Measurements from ENCODE around the gene MAD2L2.
"Not testable (repeated sequence)": the region's sequence is repeated elsewhere in the genome, so short reads cannot be mapped to it uniquely, and the experiment has no call there.

Gene MAD2L2

DNA sequence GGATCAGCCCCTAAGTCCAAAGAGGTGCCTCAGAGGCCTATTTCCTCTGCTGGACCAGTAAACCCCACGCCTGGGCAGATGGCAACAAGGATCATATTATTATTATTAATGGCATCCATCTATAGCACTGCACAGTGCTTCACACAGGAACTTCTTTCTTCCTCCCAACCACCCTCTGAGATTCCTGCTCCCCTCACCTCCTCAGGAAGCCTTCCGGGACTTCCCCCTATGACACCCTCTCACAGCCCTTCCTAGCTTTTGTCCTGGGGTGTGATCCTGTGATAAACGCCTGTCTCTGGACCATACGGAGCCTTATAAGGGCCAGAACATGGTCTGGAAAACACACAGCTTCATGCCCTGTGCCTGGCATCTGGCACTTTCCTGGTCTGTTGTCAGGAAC, 29.9 kb downstream of the MAD2L2 start:
- DNase-seq, result no peak

DNA sequence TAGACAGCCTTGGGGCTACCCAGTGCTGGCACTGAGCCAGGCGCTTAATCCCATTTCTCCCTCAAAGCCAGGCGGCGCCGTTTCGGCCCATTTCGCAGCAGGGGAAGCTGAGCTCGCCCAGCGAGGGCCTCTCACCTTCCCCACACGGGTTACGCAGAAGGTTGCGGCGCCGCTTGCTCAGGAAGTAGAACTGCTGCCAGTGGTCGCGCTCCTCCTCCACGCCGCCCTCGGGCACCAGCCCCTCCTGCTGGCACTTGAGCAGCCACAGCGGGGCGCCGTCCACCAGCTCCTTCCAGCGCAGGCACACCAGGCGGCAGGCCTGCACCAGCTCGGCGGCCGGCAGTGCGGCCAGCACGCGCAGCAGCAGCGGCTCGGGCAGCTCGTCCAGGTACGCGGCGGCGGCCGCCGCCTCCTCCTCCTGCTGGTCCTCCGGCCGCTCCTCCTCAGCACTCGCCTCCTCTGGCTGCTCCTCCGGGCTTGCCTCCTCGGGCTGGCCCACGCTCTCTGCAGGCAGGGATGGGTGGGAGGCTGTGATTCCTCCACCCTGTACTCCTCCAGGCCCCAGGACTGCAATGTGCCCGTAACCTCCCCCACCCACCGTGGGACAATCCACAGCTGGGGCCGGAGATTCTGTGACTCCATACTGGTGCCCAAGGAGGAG, 30.5 kb downstream of the MAD2L2 start:
- no peak for DNase-seq

DNA sequence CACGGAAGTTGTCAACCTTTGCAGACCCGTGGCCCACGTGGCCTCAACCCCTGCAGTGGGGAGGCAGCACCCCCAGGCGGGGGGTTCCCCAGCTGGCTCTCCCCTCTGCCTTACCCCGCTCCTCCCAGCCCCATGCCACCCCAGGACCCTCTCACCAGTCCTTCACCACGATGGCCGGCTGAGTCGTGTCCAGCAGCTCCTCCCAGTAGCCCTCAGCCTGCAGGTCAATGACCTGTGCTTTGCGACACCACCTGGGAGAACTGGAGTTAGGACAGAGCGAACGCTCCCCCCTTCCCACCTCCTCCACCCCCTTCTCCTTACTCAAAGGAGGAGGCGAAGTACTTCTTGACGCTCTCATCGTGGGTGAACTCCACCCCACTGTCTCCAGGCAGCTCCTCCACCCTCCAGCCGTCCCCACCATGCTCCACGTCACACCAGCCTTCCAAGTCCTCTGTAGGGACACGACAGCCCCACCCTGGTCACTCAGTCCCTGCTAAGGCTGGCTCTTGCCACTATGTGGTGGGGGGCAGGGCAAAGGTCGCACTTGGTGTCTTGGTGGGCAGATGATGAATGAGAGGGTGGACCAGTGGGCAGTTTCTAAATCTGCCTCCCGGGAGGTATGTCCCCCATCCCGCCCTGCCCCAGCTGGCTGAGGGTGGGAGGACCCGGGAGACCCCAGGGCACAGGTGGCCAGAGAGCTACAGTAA, 31.2 kb downstream of the MAD2L2 start:
- no peak for DNase-seq

DNA sequence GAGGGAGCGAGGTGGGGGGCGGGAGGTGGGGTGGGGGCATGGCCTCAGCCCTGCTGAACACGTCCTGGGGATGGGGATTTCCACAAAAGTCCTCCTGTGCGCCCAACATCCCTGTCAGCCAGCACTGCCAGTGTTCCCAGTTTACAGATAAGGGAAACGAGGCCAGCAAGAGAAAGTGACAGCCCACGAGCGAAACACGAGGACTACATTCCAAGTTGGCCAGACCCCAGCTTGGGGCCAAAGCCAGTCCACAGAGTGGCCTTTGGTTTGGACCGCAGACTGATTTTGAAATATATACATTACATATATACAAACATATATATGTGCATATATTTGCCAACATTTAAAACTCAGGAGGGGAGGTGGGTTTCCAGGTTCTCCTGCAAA, 31.7 kb downstream of the MAD2L2 start:
- DNase-seq, result no peak

DNA sequence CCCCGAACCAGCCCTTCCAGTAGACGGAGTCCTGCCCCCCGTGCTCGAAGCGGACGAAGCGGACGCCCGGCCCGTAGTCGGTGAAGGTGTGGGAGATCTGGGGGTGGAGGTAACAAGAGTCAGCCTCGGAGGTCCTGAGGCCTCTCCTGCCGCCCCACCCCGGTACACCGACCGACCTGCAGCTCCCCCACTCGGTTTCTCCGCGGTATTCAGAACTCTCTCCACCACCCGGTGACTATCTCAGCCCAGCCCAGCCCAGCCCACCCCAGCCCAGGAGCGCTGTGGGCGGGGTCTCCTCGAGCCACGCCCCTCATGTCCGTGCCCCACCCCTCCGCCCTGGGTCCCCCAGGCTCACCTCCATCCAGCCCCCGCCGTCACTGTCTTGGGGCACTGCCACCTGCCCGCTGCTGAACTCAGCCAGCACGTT, 32.2 kb downstream of the MAD2L2 start:
- DNase-seq, result no peak

DNA sequence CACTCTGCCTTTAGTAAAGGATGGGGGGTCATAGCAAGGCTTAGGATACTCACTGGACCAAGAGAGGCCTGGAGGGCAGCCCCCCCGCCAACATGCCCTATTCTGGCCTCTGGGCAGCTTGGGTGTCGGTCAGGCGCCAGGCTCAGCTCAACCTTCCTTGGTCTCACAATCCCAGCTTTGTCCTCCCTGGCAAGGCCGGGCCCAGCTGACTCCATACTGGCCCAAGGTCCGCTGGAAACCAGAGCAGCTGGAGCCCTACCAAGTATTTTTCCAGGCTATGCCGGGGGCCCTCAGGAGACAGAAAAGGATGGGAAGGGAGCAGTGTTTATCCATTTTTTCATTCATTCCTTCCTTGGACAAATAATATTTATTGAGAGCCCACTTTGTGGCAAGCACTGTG, 32.9 kb downstream of the MAD2L2 start:
- DNase-seq, result no peak

DNA sequence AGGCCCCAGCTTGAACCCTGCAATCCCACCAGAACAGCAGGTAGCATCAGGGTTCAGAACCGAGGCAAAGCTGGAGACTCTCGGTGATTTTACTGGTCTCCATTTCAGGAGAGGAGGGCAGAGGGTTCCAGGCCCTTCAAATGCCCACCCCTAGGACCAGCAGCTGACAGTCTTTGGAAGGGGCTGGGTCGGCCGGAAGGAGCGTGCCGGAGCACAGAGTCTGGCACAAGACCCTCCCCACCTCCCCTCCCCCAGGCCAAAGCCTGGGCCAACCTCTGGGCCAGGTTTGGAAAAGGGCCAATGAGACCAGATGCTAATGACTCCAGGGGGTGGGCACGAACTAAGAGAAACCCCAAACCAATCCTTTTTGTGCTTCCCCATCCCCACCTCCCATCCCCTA, 33.6 kb downstream of the MAD2L2 start:
- no peak for DNase-seq

DNA sequence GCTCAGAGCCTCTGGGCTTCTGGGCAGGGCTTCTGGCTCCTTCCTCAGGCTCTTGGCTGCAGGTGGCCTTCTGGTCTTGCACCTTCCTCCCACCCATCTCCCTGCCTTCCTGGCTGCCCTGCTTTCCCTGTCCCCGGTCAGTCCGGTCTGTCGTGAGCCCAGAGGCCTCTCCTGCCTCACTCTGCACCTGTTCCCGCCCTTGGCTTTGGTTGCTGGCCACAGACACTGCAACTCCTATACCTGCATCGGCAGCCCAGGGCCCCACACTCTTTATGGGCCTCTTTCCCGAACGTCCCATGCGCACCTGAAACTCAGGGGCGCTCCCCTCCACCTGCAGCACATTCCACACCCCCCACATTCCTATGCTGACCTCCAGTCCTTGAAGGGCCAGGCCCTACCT, 34.6 kb downstream of the MAD2L2 start:
- no peak for DNase-seq

DNA sequence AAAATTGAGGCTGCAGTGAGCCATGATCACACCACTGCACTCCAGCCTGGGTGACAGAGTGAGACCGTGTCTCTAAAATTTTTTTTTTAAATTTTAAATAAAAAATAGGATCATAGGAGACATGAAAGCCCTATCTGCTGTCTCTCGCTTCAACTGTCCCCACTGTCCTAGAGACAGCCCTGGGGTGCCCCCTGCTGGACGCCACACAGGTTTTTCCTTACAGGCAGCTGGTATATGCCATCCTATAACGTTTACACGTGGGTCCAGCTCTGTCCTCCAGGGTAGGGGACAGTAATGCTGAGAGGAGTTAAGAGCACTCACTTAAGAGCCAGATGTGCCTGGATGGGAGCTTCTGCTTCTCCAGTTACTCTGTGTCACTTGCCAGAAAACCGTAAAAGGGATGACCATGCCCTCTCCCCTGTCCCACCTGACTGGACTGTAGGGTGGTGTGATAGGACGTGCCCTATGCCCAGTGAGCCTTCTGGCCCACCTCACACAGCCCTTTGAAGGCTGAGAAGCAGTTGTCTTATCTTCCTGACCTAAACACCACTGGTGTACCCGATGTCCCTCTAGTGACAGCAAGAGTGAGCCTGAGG, 35.2 kb downstream of the MAD2L2 start:
- no peak for DNase-seq

DNA sequence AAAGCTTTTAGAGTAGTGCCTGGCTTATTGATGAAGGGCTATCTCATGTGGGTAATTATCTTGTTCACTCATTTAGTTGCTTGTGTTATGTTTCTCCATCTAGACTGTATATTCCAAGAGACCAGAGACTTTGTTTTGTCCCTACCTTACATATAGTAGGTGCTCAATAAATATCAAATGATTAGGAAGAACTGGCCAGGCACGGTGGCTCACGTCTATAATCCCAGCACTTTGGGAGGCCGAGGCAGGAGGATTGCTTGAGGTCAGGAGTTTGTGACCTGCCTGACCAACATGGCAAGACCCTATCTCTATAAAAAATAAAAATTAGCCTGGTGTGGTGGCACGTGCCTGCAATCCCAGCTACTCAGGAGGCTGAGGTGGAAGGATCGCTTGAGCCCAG, 35.7 kb downstream of the MAD2L2 start:
- no peak for DNase-seq

DNA sequence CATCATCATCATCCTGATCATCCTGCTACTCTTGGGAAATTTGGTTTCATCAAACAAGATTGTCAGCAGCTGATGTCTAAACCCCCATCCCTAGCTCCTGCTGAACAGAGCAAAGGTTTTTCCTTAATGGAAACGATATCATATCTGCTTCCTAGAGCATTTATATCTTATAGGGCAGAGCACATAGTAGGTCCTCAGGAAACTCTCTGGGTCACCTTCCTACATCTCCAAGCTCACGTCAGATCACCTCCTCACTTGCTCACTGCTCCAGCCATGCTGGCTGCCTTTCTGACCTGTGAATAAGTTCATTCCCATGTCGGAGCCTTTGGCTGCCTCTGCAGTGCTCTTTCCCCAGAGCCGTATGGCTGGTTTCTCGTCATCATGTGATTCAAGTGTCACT, 37.2 kb downstream of the MAD2L2 start:
- DNase-seq, result no peak

DNA sequence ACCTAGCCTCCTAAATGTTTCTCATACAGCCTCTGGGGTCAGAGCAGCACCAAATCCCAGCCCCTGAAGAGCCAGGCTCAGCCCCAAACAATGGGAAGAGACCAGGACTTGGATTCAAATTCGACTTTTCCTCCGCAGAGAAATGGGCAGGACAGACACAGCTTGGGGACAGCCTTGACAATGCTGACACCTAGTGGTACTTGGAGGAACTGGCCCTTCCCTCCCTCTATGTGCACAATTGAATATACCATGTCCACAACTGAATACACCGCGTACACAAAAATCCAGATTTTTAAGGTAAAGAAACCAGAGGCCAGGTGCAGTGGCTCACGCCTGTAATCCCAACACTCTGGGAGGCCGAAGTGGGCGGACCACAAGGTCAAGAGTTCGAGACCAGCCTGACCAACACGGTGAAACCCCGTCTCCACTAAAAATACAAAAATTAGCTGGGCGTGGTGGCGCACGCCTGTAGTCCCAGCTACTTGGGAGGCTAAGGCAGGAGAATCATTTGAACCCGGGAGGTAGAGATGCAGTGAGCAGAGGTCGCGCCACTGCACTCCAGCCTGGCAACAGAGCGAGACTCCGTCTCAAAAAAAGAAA, 38.4 kb downstream of the MAD2L2 start:
- not testable (repeated sequence) for DNase-seq

DNA sequence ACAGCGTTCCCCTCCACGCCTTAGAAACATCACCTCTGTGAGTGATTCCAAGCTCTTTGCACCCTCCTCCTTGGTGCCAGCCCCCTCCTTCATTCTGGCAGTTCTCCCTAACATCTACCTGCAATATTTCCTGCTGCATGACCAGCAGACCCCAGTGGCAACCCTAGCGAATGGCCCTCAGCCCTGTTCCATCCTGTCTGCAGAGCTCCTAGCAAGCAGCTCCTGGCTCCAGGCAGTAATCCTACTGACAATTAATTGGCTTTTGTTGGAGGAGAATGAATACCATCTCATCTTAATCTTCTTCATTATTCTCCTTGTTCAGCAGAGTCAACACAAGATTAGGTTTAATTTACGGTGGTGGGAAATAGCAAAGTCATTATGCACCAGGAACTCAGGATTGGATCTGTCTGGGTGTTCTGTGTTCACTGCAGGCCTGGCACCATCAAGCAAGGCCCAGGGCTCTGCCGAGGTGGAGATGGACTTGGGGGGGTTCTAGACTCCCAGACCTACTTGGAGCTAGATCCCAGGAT, 39.1 kb downstream of the MAD2L2 start:
- no peak for DNase-seq

DNA sequence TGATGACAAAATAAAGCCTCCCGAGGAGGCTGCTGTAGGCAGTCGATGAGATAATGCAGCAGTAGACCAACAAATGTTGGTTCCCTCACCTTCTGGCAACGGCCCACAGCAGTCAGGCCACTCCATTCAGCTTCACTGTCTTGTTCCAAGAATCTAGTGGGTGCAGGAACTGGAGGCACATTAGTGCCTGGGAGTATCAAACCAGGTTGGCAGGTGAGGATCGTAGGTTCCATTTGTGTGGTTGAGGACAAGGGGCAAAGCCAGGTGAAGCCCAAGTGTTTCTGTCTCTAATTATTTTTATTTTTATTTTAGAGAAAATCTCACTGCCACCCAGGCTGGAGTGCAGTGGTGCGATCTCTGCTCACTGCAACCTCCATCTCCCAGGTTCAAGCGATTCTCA, 40.0 kb downstream of the MAD2L2 start:
- DNase-seq, result no peak

DNA sequence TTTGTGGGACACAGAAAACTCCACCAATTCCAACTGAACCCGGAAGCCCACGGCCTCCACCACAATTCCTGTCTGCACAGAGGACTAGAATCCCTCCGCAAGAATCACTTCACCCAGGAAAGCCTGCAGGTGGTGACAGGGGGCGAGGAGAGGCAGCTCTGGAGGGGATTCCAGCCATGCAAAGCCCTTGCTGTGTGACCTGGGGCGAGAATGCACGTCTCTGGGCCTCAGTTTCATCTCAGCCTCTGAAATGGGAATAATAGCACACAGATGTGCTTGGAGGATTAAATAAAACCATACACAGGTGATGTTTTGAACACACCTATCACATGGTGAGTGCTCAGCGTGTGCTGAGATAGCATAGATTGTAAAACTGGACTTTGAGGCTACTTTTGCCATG, 40.8 kb downstream of the MAD2L2 start:
- no peak for DNase-seq

DNA sequence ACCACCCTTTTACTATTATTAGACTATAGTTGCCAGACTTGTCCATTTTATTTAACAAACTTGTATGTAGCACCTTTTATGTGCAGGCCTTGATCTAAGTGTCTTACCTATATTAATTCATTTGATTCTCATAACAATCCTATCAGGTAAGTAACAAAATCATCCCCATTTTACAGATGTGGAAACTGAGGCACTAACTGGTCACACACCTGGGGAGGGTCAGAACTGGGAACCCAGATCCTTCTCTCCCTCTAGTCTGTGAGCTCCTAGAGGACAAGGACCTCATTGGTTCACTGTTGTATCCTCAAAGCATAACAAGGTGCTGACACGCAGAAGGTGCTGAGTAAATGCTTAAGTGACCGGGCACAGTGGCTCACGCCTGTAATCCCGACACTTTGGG, 41.6 kb downstream of the MAD2L2 start:
- no peak for DNase-seq

DNA sequence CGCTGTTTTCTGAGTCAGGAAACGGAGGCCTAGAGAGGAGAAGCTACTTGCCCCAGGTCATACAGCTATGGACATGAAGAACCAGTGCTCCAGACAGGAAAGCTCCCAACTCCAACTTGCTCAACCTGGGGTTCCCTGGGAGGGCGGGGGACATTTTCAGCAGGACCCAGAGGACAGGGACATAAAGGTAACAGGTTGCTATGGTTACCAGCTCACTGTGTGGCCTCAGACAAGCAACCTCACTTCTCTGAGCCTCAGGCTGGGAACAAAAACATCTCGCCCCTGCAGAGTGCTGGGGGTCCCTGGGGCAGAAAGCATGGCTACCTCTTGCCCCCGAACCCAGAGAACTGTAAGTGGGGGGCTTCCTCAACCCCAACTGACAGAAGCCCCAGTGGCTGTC, 42.8 kb downstream of the MAD2L2 start:
- no peak for DNase-seq

DNA sequence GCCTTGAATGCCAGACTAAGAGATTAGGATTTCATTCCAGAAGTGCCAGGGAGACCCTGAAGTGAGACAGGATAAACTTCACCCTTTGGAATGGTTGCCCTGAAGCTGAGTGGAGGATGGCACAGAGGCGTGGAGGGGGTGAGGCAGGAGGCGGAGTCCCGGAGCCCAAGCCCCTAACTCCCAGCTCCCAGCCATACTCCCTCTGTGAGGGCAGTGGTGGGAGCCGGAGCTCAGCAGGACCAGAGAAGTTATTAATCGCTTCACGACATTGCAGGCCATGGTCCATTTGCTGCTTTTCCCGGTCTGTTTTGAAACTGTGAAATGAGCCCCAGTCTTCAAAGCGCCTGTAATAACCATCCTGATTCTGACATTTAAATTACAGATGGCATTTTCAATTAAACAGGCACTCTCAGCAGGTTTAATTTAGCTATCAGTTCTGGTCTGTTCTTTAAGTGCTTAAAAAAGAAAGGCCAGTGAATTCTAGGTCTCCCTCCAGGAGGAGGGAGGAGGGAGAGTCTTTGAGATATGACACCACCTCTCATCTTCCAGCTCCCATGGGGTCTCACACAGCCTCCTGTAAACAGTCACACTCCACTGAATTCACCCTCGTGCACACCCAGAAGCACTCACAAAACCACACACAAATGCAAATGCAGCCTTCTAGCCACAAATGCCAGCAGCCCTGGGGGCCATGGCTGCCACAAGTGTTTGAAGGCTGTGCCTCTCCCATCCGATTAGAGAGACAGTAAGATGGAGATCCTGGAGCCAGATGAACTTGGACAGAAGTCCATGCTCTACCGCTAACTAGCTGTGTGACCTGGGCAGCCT, 46.4 kb downstream of the MAD2L2 start:
- no peak for DNase-seq

DNA sequence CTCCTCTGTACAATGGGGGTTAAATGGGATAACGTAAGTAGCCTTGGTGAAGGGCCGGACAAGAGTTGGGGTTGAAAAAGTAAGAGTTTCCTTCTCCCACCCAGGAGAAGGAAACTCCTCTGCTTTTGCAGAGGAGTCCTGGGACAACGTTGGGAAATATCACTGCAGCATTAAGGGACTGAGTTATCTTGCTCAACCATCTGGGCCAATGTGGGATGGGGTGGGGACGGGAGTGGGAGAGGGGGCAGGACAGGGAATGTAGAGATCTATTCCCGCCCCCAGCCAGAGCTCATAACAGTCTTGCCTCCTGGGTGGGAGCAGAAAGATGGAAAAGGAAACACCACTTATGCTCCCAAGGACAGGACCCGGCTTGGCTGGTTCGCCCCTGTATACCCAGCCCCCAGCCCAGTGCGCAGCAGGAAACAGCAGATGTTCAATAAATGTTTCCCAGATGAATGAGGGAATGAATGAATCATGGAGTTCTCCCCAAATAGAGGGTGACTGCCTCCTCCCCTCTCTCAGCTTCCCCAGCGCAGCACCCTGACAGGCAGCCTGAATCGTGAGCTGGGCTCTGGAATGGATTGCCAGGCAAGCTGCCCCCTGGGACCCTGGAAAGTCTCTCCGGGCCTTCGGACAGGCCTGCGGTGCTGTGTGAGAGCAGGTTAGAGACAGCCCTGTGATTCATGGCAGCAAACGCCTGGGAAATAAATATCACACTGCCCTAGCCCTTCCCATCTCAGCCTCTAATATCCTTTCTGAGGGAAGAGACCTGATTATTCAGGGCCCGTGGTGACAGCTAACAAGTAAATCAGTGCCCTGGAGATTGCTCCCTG, 51.5 kb downstream of the MAD2L2 start:
- DNase-seq, result no peak

DNA sequence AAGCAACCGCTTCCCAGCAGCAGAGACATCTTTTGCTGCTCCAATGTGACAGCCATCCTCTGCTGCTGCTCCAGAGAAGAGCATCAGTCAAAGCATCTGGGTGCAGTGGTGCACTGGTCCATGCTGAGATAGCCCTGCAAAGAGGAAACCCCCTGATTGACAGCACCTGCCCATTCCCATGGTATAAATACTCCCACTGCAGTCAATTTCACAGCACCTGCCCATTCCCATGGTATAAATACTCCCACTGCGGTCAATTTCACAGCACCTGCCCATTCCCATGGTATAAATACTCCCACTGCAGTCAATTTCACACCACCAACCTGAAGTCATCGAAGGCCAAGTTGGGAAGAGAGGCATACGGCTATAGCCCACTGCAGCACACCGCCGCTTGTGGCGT, 52.2 kb downstream of the MAD2L2 start:
- no peak for DNase-seq

DNA sequence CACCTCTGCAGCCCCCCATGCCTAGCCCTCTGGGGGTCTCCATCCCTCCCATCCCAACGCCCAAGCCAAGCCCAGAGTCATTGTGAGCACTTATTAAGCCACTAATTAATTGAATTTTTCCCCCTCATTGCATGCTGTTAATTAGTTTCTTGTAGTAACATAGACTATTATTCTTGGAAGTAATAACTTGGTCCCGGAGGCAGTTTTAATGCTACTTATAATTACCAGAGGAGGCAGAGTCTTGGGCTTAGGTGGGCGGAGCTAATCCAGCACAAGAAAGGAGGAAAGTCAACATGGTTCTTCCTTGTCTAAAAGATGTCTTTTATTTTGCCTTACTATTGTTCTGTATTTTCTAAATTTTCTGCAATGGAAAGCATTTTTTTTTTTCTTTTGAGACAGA, 54.4 kb downstream of the MAD2L2 start:
- no peak for DNase-seq

Data from NCI-H1048 (cell line).